ENCODE data around the gene ABCF2.

The ABCF2 gene

GRCh38 chr7:151206914-151207313 lies 20.1 kb downstream of the ABCF2 start:
- TF ChIP-seq CTCF (IDR thresholded peaks at IDR 0.05; ENCODE audit: low read depth, low read length) = no peak
- no peak for DNase-seq (ENCODE audit: extremely low read depth, low read depth)

- no peak for TF ChIP-seq CTCF (IDR thresholded peaks at IDR 0.05; ENCODE audit: low read depth, low read length)
- no peak for DNase-seq (ENCODE audit: extremely low read depth, low read depth)
Measured at GRCh38 chr7:151205730-151206129, 21.3 kb downstream of the ABCF2 start.

- DNase-seq (ENCODE audit: extremely low read depth, low read depth) = no peak
- TF ChIP-seq CTCF (IDR thresholded peaks at IDR 0.05; ENCODE audit: low read depth, low read length) = no peak; the same call in none of the 2 replicates
Measured at GRCh38 chr7:151204383-151205032, 22.5 kb downstream of the ABCF2 start.

GRCh38 chr7:151202836-151203235 lies 24.2 kb downstream of the ABCF2 start:
- TF ChIP-seq CTCF (IDR thresholded peaks at IDR 0.05; ENCODE audit: low read depth, low read length) = no peak
- no peak for DNase-seq (ENCODE audit: extremely low read depth, low read depth)

GRCh38 chr7:151201751-151202150 lies 25.3 kb downstream of the ABCF2 start:
- TF ChIP-seq CTCF (IDR thresholded peaks at IDR 0.05; ENCODE audit: low read depth, low read length) = no peak
- DNase-seq (ENCODE audit: extremely low read depth, low read depth) = no peak

- TF ChIP-seq CTCF (IDR thresholded peaks at IDR 0.05; ENCODE audit: low read depth, low read length) = no peak
- no peak for DNase-seq (ENCODE audit: extremely low read depth, low read depth)
Measured at GRCh38 chr7:151201344-151201743, 25.7 kb downstream of the ABCF2 start.

- DNase-seq (ENCODE audit: extremely low read depth, low read depth) = no peak
- TF ChIP-seq CTCF (IDR thresholded peaks at IDR 0.05; ENCODE audit: low read depth, low read length) = no peak
Measured at GRCh38 chr7:151198945-151199848, 27.8 kb downstream of the ABCF2 start.

Measured in AG09319 (cell line).